Measurements from ENCODE around the gene RAB25.
"Not testable (repeated sequence)": the region's sequence is repeated elsewhere in the genome, so short reads cannot be mapped to it uniquely, and the experiment has no call there.

Gene RAB25

GRCh38 chr1:156060937-156061636 is at the start of gene RAB25:
Gene RAB25 (plus strand): TSS chr1:156061160. CDS start chr1:156061401, 241 bp downstream.
- H3K4me3 Mint-ChIP-seq = no peak within 1 kb of the TSS
- H3K27ac Mint-ChIP-seq = no peak within 1 kb of the TSS
- no peaks in the 10 kb centered on the region for H3K9me3 Mint-ChIP-seq
- H3K36me3 Mint-ChIP-seq = peaks cover 11% of the 10 kb centered on the region
- no peaks in the 10 kb centered on the region for H3K27me3 Mint-ChIP-seq
- no peak for ATAC-seq
- H3K4me1 Mint-ChIP-seq = peaks cover 8% of the 10 kb centered on the region

- Mint-ChIP-seq H3K27me3 (no peaks in the 10 kb centered on the region), H3K4me1 (peaks cover 35% of the 10 kb centered on the region), H3K27ac (peak overlapping the region; percentile 66), H3K36me3 (peaks cover 47% of the 10 kb centered on the region), H3K9me3 (no peaks in the 10 kb centered on the region), H3K4me3 (no peak overlapping the region)
- ATAC-seq = peak; percentile 94
Measured at GRCh38 chr1:156012051-156012817, 48.7 kb upstream of the RAB25 start.

DNA sequence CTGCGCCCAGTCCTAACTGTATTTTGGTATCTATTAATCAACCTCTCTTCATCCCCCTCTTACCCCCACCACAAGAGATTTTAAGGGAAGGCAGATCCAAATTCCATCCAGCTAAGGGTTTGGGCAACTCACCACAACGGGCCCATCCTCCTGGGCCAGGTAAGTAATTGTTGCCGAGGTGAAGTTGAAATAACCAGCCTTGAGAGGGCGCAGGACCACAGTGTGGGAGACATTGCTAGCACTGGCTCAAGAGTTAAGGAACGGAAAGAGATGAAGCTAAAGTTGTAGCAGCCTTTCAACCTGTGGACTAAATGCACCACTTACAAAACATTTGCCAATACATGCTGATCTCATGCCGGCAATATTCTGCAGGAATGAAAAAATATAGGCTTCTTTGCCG is 46.1 kb upstream of the RAB25 start:
- Mint-ChIP-seq H3K27me3 (no peaks in the 10 kb centered on the region), H3K4me3 (no peak overlapping the region), H3K9me3 (no peaks in the 10 kb centered on the region), H3K4me1 (peaks cover 44% of the 10 kb centered on the region), H3K27ac (no peak overlapping the region), H3K36me3 (peaks cover 39% of the 10 kb centered on the region)
- ATAC-seq = no peak

GRCh38 chr1:156019946-156020292 is 41.0 kb upstream of the RAB25 start:
- peaks cover 2% of the 10 kb centered on the region for H3K27me3 Mint-ChIP-seq
- peak overlapping the region; percentile 98 for H3K4me3 Mint-ChIP-seq
- H3K27ac Mint-ChIP-seq = peak overlapping the region; percentile 92
- no peak for ATAC-seq
- peaks cover 30% of the 10 kb centered on the region for H3K4me1 Mint-ChIP-seq
- H3K36me3 Mint-ChIP-seq = peaks cover 17% of the 10 kb centered on the region
- H3K9me3 Mint-ChIP-seq = no peaks in the 10 kb centered on the region

- Mint-ChIP-seq H3K27me3 (peaks cover 8% of the 10 kb centered on the region), H3K4me1 (peaks cover 28% of the 10 kb centered on the region), H3K27ac (peak within 1 kb of the TSS; percentile 92), H3K9me3 (no peaks in the 10 kb centered on the region), H3K4me3 (peak within 1 kb of the TSS; percentile 98), H3K36me3 (peaks cover 15% of the 10 kb centered on the region)
- ATAC-seq = peak; percentile 100
Measured at GRCh38 chr1:156020293-156021092, 40.5 kb upstream of the RAB25 start, which contains the start of gene SSR2. Gene SSR2 (minus strand): TSS chr1:156020951. CDS start chr1:156020167, 784 bp downstream.

GRCh38 chr1:156021093-156021428 is 39.9 kb upstream of the RAB25 start:
- Mint-ChIP-seq H3K4me1 (peaks cover 28% of the 10 kb centered on the region), H3K4me3 (peak overlapping the region; percentile 98), H3K36me3 (peaks cover 15% of the 10 kb centered on the region), H3K27ac (peak overlapping the region; percentile 92), H3K9me3 (no peaks in the 10 kb centered on the region), H3K27me3 (peaks cover 10% of the 10 kb centered on the region)
- ATAC-seq = no peak

DNA sequence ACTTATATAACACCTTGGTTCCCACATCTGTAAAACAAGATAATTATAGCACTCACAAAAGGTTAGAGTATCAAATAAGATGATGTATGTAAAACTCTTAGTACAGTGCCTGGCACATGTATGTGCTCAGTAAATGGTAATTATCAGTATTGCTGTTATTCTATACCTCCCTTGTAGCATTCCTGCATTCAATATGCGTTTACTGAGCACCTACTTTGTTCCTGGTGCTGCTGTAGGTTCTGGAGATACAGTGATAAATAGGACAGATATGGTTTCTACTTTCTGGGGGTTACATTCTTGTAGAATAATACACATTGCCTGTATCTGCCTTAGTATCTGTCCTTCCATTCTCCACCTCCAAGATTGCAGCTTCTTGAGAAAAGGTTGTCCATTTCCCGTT is 39.0 kb upstream of the RAB25 start:
- Mint-ChIP-seq H3K36me3 (peaks cover 15% of the 10 kb centered on the region), H3K4me1 (peaks cover 28% of the 10 kb centered on the region), H3K27me3 (peaks cover 10% of the 10 kb centered on the region), H3K27ac (no peak overlapping the region), H3K9me3 (no peaks in the 10 kb centered on the region), H3K4me3 (no peak overlapping the region)
- ATAC-seq = no peak

DNA sequence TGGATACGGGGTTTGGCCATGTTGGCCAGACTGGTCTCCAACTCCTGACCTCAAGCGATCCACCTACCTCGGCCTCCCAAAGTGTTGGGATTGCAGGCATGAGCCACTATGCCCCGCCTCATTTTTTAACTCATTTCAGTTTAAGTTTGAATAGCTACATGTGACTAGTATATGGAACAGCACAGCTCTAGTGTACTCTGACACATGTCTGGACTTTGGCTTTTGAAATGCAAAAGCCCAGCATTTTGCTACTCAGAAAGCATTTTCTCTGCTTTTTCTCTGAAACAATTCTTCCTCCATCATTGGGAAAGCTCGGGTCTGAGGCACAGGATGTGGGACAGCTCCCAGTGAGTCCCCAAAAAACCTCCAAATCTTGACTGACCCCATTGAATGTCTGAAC is 36.2 kb upstream of the RAB25 start:
- Mint-ChIP-seq H3K4me3 (no peak overlapping the region), H3K27ac (no peak overlapping the region), H3K4me1 (peaks cover 19% of the 10 kb centered on the region), H3K36me3 (peaks cover 8% of the 10 kb centered on the region), H3K9me3 (no peaks in the 10 kb centered on the region), H3K27me3 (peaks cover 10% of the 10 kb centered on the region)
- no peak for ATAC-seq

GRCh38 chr1:156025876-156026275 is 35.1 kb upstream of the RAB25 start:
- no peaks in the 10 kb centered on the region for H3K9me3 Mint-ChIP-seq
- H3K4me1 Mint-ChIP-seq = peaks cover 8% of the 10 kb centered on the region
- no peak overlapping the region for H3K27ac Mint-ChIP-seq
- H3K27me3 Mint-ChIP-seq = peaks cover 10% of the 10 kb centered on the region
- peak; percentile 70 for ATAC-seq
- H3K4me3 Mint-ChIP-seq = no peak overlapping the region
- H3K36me3 Mint-ChIP-seq = no peaks in the 10 kb centered on the region

DNA sequence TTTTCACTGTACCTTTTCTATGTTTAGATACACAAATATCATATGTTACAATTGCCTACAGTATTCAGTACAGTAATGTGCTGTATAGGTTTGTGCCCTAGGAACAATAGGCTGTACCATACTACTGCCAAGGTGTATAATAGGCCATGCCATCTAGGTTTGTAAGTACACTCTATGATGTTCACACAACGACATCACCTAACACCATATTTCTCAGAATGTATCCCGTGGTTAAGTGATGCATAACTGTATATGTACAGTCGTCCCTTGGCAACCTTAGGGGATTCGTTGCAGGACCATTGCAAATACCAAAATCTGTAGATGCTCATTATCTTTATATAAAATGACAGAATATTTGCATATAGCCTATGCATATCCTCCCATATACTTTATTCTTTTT is 34.4 kb upstream of the RAB25 start:
- no peak overlapping the region for H3K4me3 Mint-ChIP-seq
- peaks cover 10% of the 10 kb centered on the region for H3K27me3 Mint-ChIP-seq
- no peak for ATAC-seq
- no peak overlapping the region for H3K27ac Mint-ChIP-seq
- H3K9me3 Mint-ChIP-seq = no peaks in the 10 kb centered on the region
- H3K36me3 Mint-ChIP-seq = no peaks in the 10 kb centered on the region
- peaks cover 5% of the 10 kb centered on the region for H3K4me1 Mint-ChIP-seq

DNA sequence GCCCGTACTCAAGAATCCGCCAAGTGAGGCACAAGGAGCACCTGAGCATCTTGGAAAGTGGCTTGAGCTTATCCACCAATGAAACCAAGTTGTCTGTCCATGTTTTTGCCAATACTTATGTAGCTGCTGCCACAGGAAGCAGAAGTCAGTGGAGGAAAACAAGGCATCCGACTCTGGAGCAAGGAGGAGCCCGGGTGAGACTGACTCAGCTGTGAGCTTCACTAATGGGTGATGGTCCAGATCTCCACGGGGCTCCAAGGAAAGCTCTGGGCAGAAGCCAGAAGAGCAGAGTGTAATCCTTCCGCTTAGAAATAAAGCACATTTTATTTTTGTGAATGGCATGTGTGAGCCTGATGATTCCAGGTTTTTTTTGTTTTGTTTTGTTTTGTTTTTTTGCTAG is 27.9 kb upstream of the RAB25 start:
- Mint-ChIP-seq H3K4me3 (no peak overlapping the region), H3K9me3 (no peaks in the 10 kb centered on the region), H3K27me3 (no peaks in the 10 kb centered on the region), H3K4me1 (no peaks in the 10 kb centered on the region), H3K27ac (no peak overlapping the region), H3K36me3 (peaks cover 12% of the 10 kb centered on the region)
- ATAC-seq = no peak

- not testable (repeated sequence) for H3K27me3 Mint-ChIP-seq, H3K27ac Mint-ChIP-seq, H3K4me1 Mint-ChIP-seq, H3K4me3 Mint-ChIP-seq, H3K9me3 Mint-ChIP-seq, ATAC-seq
- H3K36me3 Mint-ChIP-seq = peaks cover 12% of the 10 kb centered on the region
Measured at GRCh38 chr1:156034991-156035390, 26.0 kb upstream of the RAB25 start.

GRCh38 chr1:156042828-156043227 is 18.1 kb upstream of the RAB25 start:
- Mint-ChIP-seq H3K27me3 (no peaks in the 10 kb centered on the region), H3K27ac (no peak overlapping the region), H3K9me3 (no peaks in the 10 kb centered on the region), H3K4me1 (no peaks in the 10 kb centered on the region), H3K36me3 (peaks cover 29% of the 10 kb centered on the region), H3K4me3 (no peak overlapping the region)
- ATAC-seq = no peak

GRCh38 chr1:156045076-156045475 is 15.9 kb upstream of the RAB25 start:
- Mint-ChIP-seq H3K4me3 (no peak overlapping the region), H3K27ac (no peak overlapping the region), H3K9me3 (no peaks in the 10 kb centered on the region), H3K36me3 (peaks cover 45% of the 10 kb centered on the region), H3K27me3 (no peaks in the 10 kb centered on the region), H3K4me1 (no peaks in the 10 kb centered on the region)
- ATAC-seq = no peak

DNA sequence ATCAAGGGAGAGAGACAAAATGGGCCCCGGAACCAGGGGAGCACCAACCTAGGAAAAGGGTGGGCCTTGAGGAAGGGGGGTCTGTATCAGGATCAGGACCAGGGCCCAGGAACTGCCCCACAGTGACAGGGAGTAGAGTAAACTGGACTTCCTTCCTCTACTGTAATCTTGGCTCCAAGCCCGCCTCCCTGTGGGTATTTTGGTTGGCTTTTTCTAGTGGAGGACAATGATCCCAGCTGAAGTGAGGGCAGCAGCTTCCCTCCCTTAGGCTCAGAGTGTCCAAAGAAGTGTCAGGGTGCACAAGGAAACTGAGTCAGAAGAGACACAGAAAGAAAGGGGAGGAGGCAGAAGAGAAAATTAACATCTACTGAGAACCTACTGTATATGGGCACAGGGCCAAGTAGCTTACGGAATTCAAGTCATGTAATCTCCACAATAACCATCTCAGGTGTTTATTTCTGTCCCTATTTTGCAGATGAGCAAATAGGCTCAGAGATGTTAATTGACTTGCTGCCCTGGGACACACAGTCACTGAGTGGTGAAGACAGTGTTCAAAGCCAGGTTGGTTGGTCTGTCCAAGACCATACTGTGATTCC is 12.2 kb upstream of the RAB25 start:
- Mint-ChIP-seq H3K27me3 (no peaks in the 10 kb centered on the region), H3K4me1 (peaks cover 21% of the 10 kb centered on the region), H3K4me3 (no peak overlapping the region), H3K9me3 (no peaks in the 10 kb centered on the region), H3K27ac (no peak overlapping the region), H3K36me3 (peaks cover 32% of the 10 kb centered on the region)
- ATAC-seq = no peak
